T-helper 2 cell (primary cell): ENCODE data around the gene FCN3.
A peak's percentile ranks its signal among the peaks of the same experiment; 100 is the strongest.

Experiments used
- DNase-seq, 5 experiments: peaks; one replicate each; pipeline versions ENCODE4 v3.0.0 to v3.0.0-alpha.2; 2012 to 2022

Gene FCN3

DNA sequence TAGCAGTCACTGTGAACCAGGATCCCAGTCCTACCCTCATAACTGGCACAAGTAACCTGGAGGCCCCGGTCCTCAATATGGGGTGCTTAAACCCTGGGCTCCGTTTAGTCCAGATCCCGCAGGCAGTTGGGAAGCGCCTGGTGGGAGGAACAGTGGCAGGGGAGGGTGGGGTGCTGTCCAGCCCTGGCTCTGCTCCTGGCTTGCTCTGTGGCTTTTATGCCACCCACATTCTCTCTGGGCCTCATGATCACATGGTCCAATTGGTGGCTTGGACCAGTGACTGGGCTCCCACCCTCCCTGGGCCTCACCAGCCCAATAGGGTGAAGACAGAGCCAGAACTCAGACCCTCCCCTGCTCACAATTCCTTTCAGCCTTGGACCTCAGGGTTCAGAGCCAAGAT, 5.6 kb upstream of the FCN3 start:
- no peak for DNase-seq

DNA sequence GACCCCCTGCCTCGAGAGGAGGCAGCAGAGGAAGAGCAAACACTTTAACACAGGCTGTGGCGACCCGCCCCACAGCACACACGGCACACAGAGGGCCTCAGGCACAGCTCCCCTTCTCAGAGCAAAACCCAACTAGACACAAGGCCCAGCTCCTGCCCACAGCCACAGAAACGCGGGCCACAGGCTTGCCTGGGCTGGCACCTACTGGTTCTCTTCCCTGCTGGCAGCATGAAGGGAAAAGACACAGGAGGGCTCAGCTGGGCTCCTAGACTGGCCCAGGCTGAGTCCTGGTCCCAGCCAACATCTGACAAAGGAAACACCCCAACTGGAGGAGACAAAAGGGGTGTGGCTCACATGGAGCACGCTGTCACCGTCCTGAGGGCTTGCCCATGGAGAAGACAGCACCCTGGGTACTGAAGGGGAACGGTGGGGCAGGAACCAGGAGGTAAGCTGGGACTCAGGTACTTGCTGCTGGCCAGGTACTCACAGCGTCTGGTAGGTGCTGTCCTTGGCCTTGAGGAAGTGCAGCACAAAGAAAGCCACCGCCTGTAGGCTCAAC, 5.0 kb upstream of the FCN3 start:
- no peak for DNase-seq

DNA sequence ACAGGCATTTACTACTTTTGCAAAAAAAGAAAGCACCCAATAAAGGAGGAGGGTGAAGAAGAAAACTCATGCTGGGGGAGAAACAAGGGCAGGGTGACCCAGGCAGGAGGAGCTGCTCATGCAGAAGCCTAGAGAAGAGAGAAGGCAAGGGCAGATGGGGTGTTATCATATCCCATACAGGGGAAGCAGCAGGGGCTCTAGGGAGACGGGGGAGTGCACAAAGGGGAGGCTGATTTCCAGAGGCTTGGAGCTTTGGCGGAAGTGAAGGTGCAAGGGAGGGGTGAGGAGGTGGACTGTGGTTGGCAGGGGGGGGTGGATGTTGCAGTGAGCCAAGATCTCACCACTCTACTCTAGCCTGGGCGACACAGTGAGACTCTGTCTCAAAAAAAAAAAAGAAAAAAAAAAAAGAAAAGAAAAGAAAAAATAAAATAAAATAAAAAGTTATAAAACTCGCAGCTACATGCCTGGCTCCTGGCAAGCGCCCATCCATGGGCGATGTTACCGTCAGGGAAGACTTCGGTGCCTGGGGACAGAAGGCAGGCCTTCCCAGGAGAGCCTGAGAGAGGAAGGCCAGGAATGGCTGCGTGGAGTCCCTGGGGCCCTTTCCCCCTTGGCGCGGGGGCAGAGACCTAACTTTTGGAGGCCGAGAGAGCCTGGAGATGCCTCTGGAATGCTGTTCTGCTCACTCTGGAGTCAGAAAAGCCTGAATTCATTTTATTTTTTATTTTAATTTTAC, 3.3 kb upstream of the FCN3 start:
- no peak for DNase-seq

DNA sequence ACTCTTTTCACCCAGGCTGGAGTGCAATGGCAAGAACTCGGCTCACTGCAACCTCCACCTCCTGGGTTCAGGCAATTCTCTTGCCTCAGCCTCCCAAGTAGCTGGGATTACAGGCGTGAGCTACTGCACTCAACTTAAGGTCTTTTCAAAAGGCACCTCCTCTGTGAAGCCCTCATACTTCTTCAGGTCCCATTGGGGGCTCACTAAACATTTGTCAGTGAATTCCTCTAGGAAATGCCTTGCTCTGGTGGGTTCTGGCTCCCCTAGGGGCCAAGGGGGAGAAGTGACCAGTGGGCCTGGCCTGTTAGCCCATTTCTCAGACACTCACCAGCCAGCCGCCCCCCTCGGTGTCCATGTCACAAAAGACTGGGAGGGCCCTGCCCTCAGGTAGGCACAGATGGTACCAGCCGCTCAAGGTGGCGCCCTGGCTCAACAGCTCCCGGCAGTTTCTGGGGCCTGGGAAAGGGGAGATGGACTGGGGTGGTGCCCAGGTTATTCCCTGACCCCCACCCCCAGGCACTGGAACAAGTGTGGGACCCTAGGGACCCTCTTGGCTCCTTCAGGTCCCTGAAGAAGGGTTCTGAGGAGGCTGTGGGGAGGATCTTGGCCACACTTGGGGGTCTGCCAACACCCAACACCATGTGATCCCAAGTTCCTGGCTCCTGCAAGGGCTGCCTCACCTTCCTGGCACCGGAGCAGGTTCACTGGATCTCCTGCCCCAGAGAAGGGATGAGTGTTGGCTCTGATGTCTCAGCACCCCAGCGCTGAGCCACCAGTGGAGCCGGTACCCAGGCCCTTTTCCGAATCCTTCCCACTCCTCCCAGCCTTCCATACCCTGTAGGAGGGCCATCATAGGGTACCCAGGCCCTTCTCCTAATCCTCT, 1.6 kb downstream of the FCN3 start:
- DNase-seq, result no peak

DNA sequence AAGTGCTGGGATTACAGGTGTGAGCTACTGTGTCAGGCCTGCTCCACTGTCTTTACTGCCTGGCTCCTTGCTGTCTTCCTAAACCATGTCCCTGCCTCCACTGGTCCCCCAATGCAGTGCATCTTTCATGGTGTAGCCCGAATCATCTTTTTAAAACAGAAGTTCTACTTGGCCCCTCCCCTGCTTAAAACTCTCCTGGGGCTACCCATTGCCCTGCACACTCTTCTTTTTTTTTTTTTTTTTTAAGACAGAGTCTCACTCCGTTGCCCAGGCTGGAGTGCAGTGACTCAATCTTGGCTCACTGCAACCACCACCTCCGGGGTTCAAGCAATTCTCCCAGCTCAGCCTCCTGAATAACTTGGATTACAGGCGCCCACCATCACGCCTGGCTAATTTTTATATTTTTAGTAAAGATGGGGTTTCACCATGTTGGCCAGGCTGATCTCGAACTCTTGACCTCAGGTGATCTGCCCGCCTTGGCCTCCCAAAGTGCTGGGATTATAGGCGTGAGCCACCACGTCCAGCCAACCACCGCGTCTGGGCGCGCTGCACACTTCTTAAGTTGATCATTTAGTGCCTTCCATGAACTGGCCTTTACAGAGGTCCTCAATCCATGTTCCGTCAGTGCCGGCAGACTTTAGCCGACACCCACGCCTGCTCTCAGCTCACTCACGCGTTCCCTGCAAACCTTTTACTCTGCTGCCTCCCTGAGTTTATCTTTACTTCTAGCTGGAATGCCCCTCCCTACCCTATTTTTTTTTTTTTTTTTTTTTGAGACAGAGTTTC, 2.4 kb downstream of the FCN3 start:
- DNase-seq, result no peak

DNA sequence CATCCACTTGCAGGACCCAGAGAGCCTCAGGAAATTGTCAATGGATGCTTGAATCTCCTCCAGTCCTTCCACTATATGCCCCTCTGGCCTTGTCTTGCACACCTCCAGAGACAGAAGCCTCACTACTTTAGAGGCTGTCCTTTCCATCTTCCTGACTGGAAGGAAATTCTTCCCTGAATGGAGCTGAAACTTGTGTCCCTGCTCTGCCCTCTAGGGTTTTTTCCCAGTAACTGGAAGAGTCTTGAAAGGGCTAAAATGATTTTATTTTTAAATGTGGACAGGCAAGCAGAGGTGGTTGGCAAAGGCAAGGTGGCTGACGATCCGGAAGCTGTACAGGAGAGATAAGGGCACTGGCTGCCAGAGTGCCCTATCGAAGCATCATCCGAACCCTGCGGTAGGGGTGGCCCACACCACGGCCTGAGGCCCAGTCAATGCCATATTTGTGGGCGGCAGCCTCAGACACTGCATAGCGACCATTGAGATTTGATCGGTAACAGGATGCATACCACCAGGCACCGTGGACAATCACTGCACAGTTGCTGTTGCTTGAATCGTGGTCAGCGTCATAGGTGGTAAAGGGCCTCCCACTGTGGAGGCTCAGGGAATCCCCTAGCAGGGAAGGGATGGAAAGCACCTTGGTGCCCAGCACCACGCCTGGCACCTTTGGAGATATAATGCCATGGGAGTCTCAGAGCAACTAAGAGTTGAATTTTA, 5.6 kb downstream of the FCN3 start:
- DNase-seq, result no peak

DNA sequence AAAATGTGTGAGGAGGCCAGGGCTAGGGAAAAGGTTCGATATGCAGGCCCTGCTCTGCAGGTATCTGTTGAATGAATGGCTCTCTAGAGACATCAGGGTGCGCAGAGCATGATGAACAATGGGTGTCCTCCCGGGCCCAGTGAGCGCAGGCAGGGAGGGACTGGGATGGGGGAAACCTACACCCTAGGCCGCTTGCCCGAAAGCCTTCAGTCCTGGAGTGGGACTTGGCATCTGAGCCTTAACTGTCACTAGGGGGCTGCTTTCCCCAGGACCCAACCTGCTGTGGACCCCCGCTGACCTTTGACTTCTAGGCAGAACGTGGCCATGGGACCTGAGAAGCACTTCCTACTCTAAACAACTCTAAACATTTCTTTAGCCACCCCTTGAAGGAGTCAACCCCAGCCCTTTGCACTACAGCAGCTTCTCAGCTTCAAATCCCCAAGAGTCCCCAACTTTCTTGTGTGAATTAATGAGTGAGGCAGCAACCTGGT, 7.4 kb downstream of the FCN3 start:
- no peak for DNase-seq

DNA sequence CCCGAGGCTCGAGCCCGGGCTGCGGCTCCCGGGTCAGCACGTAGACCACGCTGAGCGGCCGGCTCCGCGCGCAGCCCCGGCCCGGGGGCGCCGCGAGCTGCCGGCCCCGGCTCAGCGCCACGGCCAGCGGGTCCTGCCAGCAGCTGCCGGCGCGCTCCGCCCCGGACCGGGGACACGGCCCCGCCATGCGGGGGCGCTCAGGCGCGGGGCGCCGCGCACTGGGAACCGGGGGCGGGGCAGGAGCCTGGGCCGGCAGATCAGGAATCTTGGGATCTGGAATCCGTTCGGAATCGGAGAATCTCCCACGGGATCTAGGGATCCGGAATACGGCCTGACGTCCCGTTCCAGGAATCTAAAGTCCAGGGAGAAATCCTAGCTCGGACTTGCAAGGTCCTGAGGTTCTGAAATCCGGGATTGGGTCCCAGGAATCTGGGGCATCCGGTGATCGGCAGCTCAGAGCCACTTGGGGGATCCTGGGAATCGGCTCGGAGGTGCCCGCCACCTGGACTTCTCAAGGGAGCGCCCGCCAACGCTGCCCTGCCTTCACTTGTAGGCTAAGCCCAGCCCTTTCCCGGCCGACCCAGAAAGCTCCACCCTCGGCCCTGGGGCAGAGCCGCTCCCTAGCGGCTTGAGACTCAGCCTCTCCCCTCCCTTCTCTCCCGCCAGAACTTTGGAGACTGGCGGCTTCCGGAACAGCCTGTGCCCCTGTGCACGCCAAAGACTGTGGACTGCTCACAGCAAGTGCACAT, 8.0 kb downstream of the FCN3 start, which contains the start of gene MAP3K6:
MAP3K6 (minus strand) TSS at position 551 of the 749 bp plus-strand sequence; CDS start at position 187, 364 bp downstream.
- DNase-seq, result peak in 1 of 5 experiments; percentile 24

DNA sequence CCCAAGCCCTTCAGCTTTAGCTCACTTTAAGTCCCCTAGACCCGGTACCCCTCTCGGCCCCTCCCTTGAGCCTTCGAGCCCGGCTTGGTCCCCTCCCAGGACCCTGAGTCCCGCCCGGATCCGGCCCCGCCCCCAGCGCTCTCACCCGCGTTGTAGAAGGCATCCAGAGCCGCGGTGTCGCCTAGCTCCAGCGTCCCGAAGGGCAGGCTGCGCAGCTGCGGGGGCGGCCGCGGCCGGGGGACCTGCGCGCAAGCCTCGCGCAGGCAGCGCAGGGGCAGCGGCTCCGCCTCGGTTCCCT, 8.6 kb downstream of the FCN3 start:
- DNase-seq, result peak; percentile 36 to 71 (median 66)

DNA sequence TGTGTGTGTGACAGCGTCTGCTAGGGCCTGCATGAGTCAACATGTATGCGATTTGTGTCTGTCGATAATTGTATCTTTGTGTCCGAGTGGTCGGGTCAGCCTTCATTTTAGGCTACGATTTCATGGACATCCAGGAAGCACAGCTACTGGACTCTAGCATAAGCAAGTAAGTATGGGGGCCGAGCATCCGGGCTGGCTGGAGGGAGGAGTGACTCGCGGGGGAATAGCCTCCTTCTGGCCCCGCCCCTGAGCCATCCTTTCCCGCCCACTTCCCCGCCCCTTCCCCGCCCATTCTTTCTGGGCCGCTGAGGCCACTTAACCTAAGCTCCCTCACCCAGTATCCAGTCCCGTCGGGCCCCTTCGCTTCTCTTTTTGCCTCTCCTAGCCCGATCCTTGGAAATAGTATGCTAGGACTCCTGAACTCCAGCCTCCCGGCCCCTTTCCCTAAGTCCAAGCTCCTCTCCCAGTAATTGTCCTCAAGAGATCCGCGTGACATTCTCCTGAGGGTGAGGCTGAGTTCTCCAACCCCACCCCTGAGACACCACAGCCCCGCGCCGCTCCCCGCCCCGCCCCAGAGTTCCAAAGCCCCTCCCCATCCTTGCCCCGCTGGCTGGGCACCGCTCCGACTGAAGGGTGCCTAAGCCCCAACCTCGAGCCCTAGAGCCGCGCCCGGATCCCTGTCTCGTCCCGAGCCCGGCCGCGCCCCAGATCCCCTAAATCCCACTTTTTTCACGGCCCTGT, 9.1 kb downstream of the FCN3 start:
- peak; percentile 50 to 75 (median 68) for DNase-seq

DNA sequence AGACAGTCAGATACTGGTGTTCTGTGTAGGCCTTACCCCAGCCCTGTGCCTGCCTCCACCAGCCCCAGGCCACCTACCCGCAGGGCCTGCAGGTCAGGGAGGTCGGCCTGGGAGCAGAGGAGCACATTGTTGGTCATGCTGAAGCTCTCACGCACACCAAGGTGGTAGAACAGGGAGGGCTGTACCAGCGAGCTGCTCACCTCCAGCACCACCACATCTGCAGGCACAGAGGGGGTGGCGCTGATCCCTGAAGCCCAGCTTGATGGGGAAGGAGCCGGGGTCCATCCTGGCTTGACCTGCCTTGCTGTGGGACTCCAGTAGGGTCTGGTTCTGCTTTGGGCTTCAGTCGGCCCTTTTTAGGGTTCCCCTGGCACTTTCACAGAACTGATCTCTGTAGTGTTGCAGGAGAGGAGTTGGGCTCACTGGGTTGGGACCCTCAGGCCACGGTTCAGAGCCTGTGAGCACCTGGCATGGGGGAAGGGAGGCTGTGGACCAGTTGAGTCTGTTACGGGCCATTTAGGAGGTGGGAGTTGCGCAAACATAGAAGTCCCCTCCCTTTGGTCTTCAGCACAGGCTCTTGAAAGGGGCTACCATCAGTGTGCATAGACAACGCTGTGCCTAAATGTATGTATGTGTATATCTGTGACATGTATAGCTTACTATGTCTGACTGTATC, 9.8 kb downstream of the FCN3 start:
- DNase-seq, result no peak

DNA sequence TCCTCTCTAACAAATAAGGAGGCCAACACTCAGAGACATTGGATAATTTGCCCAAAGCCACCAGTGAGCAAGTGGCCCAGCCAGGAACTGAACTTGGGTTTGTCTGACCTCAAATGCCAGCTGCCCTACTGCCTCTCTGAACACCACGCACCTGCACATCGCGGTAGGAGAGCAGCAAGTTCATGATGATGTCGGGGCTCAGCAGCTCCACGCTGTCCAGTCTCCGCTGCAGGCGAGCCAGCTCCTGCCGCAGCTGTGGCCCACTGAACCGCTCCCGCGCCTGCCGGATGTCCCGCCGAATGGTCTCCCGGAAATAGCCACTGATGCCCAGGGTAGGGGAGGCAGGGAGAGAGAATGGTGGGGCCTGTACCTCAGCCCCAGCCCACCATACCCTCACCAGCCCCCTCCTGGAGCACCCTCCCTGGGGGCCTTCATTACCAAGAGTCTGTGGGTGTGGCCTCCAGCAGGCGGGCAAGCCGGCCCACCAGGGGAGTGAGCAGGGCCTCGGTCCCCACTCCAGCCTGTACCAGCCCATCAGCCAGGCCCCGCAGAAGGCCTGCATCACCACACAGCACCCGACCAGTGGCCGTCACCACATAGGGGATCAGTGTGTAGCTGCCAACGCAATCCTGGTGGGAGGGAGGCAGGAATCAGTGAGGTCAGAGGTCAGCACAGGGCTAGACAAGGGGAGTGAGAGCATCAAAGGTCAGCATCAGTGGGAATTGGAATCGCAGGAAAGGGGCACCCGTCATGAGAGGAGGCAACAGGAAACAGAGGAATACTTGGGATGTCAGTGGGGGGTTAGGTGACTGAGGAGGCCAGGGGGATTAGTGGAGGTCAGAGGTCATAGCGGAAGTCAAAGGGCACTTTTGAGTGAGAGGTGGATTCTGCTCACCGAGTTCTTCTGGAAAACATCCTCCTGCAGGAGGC, 10.6 kb downstream of the FCN3 start:
- no peak for DNase-seq

DNA sequence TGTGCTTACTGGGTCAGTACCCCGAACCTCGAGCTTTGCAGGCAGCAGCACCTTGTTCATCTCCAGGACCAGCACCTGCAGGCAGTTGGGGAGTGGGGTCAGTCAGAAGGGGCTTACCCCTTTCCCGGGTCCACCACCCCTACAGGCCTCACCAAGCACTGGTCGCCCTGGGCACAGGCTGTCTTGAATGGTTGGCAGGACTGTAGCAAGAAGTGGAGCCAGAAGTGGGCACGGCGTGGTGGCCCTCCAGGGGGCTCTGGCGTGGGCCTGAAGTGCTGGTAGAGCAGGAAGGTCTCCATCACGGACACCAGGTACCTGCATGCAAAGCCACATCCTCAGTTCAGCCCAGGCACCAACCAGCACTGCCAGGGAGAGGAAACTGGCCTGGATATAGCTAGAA, 13.1 kb downstream of the FCN3 start:
- no peak for DNase-seq

DNA sequence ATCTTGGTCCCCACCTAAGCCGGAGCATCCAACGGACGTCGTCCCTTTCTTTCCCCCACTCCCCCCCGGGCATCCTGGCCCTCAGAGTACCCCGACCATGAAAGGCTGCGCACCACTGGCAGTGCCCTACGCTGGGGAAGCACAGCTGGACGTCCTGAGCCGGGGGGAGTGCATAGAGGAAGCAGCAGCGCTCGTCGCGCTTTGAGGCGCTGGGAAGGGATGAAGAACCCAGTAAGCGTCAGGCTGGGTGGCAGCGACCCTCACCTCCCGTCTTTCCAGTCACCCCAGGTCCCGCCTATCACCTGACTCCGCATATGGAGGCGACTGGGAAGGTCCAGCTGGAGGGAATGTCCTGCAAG, 13.6 kb downstream of the FCN3 start:
- no peak for DNase-seq

DNA sequence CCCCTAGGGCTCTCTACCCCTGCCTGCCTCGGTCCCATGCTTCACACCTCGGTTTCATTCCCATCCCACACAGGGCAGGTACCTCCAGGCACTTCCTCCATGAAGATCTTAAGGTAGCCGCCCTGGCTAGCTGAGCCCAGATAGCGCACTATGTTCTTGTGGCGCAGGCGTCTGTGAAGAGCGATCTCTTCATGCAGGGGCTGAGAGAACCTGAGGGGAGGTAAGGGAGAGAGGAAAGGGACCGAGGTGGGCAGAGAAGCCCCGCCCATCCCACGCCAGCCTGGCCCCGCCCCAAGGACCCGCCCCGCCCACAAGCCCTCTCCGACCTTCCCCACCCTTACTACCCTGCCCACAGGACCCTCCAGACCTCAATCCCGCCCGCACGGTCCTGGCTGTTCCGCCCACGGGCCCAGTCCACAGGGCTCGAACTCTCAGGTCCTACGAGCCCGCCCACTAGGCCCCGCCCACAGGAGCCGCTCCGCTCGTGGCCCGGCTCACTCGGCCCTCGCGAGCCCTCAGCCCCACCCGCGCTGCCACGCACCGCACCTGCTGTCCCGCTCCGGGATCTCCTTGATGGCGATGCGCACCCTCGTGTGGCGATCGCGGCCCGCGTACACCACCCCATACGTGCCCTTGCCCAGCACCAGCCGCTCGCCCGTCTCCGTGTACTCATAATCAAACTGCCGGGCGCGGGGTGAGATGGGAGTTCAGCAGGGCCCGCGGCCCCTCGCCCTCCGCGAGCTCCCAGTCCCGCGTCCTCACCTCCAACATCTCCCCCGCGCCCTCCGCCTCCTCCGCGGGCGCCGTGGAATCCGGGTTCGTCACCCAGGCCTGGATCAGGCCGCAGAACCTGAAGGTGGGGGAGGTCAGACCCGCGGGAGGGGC, 14.2 kb downstream of the FCN3 start:
- DNase-seq, result peak; percentile 20 to 49 (median 39)

DNA sequence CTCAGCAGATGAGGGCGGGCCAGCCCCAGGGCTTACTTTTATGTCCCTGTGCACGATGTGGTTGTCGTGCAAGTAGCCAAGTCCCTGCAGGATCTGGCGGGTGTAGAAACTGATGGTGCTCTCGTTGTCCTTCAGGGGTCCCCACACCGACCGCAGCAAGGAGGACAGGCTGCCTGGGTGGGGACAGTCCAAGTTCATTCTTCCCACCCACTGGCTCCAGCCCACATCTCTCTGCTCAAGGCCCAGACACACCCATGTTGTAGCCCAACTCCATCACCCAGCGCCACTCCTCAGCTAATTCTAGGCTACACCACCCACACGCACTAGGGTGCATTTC, 14.8 kb downstream of the FCN3 start:
- no peak for DNase-seq

DNA sequence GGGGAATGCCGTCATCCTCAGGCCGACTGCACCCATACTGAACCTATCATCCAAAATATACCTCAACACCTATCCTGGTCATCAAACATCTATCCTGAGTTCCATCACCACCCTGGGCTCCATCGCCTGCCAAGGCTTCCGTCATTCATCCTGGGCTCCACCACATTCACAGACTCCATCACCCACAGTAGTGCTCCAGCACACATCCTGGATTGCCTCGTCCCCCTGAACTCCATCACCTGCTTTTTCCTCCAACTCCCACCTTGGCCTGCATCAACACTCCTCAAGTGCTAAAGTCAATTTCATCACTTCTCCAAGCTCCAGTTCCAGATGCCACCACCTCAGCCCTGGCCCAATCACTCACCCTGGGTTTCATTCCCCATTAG, 15.7 kb downstream of the FCN3 start:
- DNase-seq, result no peak
